ENCODE measurements around the gene DCXR.
A peak's percentile ranks its signal among the peaks of the same experiment; 100 is the strongest.

Gene DCXR

DNA sequence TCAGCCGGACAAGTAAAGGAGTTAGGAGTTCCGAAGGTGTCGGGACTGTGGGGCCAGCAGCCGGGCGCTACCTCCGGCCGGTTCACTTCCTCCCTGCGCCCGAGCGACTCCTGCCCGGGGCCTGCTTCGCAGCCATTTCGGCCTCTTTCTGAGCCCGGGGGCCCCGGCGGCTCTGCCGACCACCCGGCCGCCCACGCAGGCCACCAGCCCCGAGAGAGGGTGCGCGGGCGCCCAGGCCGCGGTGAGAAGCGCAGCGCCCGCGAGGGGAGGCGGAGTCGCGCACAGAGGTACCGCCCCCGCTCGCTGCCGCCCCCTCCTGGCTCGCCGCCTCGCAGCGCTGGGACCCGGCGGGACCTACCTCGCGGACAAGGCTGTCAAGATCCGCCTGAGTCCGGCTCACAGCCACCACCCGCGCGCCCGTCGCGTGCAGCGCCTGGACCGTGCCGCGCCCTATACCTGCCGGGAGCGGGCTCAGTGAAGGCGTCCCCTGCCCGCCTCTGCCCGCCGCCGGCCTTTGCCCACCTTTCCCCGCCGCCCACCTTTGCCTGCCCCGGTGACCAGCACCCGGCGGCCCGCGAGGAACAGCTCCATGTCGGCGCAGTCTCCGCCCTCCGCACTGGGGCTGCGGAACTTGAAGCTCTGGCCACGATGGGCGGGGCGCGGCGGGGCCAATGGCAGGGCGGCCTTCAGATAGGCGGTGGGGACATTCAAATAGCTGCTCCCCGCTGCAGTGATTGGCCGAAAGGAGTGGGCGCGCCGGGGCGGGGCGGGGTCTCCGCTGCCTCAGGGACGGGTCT is at the start of gene DCXR:
DCXR (minus strand) TSS at position 606 of the 797 bp plus-strand sequence; CDS start at position 591, 15 bp downstream.
- DNase-seq: peak; percentile 96

DNA sequence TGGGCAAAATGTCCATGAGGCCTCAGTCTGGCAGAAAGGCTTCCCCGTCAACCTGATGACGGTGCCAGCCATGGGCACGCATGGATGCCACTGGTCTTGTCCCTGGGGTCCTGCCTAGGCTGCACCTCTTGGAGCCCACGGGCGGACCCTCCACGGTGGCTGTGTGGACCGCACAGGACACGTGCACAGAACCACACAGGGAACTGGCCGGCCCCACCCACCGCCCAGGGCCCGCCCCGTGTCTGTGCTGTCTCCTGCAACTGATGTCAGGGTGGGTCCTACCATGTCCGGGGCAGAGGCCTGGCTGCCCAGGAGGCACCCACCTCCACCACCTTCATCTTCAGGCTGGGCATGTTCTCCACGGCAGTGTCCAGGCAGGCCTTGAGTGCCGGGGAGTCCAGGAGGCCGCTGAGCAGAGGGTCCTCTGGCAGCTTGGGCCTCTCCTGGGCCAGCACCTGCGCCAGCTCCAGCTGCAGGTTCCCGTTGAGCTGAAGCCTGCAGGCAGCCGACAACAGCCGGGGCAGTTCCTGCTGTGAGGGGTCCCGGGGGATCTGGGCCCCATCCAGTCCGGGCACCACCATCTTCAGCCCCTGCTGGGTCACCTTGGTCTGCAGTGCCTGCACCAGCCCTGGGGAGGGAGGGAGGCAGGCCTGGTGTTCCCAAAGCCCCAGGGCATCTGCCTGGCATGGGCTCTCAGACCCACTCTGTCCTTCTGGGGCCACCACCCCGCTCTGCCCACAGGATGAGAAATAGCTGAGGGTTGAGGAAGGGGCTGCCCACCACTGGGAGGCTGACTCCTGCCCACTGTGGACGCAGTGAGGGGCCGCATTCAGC is 48.7 kb upstream of the DCXR start:
- DNase-seq: no peak

DNA sequence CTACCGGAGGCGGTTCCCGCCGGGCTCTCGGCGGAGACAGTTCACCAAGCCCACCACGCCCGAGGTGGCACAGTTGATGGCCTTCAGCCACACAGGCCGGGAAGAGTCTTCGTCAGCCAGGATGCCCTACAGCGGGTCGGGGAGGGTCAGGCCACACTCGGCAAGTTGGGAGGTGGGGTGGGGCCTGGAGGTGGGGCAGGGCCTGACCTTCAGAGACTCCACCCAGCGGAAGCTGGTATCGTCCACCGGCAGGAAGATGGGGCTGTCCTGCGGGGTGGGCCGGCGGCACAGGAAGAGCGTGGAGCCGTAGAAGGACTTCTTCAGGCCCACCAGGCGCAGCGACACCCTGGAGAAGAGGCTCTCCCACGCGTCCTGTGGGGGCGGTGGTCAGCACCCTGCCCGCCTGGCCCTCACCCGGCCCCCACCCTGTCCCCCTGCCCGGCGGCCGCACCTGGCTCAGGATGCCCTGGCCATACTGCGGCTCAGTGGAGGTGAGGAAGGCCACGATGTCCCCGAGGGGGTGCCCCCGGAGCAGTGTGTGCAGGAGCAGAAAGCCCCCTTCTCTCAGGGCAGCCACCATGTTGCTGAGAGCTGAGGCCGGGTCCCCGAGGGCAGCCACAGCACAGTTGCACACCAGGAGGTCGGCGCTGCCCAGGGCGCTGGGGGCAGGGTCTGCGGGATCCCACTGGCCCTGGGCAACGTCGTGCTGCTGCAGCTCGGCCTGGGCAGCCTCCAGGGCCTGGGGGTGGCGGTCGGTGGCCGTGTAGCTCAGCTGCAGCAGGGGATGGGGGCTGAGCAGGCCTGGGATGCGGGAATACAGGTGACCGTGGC is 47.7 kb upstream of the DCXR start:
- no peak for DNase-seq

DNA sequence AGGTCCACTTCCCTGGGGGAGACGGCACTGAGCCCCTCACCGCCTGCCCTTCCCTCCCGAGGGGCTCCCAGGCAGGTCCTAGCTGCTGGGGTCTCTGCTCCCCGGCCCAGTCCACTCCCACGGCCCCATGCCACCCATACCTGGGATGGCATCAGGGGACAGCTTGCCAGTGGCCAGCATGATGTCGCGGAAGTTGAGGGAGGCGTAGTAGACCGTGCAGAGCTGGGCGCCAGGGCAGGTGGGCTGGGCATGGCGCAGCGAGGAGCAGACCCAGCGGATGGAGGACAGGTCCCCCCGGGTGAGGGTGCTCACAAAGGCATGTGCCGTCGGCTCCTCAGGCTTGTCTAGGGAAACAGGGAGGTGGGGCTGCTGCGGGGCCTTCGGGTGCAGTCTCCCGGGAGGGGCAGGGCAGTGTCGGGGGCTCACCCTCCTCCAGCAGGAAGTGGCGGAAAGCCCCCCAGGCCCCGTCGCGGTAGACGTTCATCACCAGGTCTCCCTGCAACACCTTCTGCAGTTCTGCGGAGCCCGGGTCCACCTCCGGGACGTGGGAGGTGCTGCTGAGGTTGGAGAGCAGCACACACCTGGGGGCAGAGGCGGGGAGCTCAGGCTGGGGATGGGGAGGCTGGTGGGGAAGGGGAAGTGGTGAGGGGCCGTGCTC is 47.0 kb upstream of the DCXR start:
- no peak for DNase-seq

DNA sequence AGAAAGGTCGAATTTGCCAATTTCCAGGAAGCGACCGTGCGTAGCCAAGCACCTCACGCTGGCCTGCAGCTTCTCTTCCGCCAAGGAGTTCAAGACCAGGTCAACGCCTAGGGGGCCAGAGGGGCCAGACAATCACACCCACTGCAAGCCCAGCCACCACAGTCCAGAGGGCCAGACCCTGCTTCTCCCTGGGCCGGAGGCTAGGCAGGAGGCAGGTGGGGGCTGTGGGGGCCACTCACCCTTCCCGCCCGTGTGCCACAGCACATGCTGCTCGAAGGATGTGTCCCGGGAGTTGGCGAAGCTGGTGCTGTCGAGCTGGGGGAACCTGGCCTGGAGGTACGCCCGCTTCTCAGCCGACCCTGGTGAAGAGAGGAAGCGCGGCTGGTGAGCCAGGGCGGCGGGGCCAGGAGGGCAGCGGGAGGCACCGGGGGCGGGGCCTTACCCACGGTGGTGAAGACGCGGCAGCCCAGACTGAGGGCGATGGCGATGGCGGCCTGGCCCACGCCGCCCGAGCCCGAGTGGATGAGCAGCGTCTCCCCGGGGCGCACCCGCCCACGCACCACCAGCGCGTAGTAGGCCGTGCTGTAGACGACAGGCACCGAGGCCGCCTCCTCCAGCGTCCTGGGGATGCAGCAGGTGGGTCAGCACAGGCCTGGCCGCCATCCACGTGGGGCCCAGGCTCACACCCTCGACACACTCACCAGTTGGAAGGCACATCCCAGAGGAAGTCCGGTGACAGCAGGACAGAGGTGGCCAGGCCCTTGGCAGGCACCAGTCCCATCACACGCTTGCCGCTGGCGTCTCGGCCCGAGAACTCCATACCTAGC is 46.2 kb upstream of the DCXR start:
- no peak for DNase-seq

DNA sequence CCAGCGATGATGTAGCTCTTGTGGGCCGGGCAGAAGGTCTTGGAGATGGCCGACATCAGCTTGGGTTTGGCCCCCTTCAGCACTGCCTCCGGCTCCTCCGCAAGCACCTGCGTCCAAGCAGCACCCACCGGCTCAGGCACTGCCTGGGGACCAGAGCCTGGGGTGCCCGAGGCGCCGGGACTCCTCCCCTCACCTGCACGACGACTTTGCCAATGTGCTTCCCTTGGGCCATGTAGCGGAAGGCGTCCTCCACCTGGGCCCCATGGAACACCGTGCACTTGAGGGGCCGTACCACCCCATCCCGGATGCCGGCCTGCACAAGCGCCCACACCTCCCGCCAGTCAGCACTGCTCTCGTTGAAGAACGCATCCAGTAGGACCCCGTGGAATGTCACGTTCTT is 45.5 kb upstream of the DCXR start:
- no peak for DNase-seq

DNA sequence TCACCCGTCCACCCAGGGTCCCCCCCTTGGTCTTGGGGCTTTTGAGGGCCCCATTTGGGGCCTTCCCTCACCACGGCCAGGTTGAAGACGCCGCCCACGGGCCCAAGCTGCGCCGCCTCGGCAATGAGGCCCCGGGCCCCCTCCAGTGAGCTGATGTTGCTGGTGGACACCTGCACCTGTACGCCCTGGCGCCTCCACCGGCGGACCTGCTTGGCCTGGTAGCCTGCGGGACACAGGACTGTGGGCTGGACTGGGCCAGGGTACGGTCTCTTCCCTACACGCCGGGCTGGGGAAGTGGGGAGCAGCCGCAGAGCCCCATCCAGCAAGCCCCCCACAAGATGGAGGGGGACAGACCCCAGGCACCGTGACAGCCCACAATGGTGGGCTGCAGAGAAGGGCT is 45.0 kb upstream of the DCXR start:
- DNase-seq: no peak

DNA sequence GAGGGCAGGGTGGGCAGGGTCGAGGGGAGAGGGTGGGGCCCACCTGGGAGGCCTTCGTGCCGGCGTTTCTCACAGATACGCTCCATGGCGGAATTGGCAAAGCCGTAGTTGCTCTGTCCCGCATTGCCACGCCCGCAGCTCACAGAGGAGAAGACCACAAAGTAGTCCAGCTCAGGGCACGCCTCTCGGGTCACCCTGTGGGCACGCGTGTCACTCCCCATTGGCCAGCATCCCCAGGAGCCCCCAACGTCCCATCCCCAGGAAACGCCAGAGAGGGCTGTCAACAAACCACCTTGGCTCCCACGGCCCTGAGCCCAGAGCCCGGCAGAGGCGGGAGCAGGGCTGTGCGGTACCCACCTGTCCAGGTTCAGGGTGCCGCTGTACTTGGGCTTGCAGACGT is 44.5 kb upstream of the DCXR start:
- no peak for DNase-seq

DNA sequence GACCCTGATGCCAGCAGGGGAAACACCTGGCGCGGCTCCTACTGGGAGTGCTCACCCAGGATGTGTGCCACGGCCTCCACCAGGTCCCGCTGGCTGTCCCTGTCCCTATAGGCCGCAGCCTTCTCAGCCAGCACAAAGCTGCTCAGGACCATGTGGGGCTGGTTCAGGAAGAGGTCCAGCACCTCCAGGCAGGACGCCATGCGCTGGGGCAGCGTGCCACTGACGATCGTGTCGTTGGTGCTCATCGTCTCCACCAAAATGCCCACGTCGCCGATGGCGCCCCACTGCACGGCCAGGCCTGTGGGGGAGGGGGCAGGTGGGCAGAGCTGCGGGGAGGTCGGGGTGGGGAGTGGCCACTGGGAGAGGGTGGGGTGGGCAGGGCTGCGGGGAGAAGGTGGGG is 44.0 kb upstream of the DCXR start:
- DNase-seq: no peak

DNA sequence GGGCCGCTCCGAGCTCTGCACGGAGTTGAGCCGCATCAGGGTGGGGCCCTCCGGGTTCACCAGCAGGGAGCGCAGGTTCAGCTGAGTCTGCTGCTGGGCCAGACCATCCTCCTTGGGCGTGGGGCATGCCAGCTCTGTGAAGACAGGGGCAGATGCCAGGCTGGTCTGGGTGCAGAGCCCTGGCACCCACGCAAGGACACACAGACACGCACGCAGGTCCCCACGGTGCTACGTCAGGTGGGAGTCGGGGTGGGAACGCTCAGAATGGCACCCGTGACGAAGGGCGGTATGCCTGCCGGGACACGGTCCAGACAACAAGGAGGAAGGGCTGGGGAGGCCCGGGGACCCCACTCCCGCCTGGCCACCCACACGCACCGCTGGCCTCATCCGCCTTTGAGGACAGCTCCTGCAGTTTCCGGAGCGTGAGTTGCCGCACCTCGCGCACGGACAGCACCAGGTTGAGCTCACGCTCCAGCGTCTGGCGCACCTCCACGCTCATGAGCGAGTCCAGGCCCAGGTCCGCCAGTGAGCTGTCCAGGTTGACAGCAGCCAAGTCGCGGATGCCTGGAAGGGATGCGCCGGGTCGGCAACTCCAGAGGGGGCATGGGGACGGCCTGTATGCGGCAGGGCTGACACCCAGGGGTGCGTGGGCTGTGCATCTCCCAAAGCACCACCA is 43.4 kb upstream of the DCXR start:
- no peak for DNase-seq

DNA sequence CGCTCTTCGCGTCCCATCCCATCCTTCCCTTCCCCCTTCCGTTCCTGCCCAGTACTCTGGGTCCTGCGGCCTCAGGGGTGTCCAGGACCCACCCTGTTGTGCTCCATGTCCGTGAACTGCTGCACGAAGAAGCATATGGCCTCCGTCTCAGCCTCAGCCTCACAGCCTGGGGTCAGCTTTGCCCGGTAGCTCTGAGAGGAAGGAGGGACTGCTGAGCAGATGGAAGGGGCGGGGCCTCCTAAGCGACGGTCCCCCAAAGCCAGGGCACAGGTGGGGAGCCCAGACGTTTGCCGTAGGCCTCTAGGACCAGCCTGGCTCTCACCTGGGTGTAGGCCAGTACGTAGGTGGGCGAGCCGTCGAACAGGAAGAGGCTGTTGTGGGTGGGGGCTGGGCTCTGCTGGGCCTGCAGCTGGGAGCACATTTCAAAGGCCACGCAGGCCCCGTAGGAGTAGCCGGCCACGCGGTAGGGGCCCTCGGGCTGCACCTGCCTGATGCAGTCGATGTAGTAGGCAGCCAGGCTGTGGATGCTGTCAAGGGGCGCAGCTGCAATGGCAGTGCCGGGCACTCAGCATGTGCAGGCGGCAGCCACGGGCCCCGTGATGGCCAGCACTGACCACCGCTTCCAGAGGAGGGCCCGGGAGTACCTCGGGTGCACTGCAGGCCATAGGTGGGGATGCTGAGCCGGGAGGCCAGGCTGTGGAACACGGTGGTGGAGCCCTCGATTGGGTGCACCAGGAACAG is 42.7 kb upstream of the DCXR start:
- no peak for DNase-seq

DNA sequence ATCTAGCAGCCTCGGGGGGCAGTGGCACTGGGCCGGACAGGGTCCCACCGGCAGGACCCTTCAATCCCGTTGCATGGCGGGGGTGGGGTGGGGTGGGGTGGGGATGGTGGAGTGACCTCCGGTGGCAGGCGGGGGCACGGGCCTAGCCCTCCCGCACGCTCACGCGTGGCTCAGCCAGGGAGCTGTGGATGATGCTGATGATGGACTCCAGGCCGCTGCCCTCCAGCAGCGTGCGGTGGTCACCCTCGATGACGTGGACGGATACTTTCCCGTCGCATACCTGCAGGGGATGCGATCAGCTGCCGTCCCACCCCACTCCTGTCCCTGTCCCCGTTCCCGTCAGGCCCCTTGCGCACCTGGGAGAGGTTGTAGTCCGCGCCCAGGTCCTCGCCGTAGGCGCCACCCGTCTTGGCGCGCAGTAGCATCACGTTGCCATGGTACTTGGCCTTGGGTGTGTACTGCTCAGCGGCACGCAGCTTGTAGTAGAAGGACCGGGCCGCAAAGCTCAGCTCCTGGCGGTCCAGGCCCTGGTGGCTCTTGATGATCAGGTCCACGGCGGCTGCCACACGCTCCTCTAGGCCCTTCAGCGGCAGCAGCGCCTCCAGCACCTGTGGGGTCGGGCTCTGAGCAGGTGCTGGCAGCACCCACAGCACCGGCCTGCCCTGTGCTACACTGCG is 41.6 kb upstream of the DCXR start:
- no peak for DNase-seq

DNA sequence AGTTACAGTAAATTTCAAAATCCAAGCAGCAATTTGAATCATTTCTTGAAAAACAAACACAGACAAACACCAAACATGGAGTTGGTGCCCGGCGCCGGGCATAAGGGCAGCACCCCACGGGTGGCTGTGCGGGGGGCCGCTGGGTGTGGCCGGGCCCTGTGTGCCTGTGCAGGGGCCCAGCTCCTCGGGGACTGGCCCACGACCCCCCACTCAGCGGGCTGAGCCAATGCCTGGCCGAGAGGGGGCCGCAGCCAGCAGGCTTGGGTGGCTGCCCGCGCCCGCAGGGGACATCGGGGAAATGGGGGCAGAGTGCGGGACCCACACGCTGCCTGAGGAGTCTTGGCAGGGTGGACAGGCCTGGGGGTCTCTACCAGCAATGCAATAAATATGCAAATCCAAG is 40.9 kb upstream of the DCXR start:
- no peak for DNase-seq

DNA sequence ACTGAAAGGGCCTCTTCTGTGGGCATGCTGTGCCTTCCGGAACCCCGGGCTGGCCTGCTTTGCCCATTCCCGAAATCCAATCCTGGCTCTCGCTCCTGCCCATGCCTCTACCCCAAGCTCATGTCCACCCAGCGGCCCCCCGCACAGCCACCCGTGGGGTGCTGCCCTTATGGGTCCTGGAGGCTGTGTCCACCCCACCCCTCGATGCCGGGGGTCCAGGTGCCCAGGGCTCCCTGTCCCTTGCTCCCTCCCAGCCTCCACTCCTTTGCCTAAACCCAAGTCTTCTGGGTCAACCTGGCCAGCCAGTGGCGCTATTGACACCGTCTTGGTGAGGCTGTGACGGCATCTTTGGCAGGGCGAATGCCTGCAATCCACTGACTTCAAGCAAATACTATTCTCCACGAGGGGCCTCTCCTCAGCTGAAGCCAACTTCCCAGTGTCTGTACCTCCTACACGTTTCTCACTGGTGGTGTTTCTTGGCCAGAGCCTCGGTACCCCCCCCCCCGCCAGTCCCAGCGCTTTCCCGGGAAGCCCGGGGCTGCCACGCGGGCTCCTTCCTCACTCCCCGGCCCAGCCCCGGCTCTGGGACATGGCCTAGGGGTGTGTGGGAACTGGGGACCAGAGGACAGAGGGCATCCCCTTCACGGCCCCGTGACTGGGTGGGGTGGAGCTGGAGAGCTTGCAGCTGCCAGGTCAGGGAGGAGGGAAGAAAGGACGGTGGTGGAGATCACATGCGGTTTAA is 40.3 kb upstream of the DCXR start:
- DNase-seq: no peak

DNA sequence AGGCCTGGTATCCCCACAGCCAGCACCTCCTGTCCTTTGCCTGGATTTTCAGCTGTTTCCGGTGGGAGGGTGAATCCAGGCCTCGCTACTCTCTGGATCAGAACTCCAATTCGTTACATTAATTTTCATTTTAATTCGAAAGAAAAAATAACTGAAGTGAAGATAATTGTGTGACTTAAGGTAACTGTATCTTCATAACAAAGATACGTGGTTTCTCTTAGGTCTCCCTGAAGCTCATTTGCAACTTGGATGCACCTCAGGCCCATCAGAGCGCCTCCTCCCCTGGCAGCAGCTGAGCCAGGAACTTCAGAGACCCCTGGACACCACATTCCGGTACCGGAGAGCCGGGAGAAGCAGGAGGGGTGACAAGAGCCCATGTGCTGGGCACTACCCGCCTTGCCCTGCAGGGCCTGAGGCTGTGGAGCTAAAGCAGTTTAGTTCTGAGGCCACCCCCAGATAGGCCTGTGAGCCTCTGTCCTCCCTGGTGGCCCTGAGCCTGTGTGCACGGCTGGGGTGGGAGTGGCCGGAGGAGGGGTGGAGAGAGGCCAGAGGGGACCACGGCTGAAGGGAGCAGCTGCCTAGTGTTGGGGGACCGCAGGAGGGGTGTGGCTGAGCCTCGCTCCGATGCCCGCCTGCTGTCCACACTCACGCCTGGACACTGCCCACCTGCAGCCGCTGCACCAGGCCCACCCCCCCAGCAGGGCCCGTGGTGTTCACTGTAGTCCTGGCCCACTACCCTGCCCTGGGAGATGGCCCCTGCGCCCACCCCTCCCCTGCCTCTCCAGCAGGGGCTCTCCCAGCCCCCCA is 39.5 kb upstream of the DCXR start:
- DNase-seq: no peak

DNA sequence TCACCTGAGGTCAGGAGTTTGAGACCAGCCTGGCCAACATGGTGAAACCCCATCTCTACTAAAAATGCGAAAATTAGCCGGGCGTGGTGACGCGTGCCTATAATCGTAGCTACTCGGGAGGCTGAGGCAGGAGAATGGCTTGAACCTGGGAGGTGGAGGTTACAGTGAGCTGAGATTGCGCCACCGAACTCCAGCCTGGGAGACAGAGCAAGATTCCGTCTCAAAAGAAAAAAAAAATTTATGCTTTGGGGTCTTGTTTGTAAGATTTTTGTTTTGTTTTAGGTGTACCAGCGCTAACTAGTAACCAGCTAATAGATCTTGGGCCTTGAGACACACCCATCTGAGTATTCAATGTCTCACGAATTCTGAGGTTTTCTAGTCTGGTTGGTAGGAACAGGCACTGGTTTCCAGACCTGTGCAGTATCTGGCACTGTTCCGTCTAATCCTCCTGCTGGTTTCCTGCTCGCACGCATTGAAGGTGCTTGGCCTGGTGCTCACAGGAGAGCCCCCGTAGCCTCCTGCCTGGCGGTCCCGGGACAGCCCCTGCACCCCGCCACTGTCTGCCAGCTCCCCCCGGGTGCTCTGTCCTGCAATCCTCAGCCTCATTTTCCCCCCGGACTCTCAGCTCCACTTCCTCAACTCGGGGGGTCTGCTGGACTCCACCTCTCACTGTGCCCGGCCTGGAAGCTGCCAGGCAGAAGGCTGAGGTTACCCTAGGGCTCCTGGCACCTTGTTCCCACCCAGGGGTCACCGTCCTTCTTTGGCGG is 38.7 kb upstream of the DCXR start:
- no peak for DNase-seq

DNA sequence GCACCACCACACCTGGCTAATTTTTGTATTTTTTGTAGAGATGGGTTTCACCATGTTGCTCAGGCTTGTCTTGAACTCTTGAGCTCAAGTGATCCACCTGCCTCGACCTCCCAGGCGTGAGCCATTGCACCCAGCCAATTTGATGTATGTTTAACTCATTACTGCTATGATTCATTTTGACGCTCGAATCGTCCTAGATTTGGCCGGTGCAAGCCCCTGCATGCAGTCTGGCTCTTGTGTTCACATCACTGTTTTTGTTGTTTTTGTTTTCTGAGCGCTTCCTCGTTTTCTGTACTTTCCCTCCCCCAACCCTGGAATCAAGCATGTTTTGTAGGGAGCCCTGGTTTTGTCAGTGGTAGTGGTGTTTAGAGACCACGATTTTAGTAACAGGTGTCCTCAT is 35.9 kb upstream of the DCXR start:
- no peak for DNase-seq

DNA sequence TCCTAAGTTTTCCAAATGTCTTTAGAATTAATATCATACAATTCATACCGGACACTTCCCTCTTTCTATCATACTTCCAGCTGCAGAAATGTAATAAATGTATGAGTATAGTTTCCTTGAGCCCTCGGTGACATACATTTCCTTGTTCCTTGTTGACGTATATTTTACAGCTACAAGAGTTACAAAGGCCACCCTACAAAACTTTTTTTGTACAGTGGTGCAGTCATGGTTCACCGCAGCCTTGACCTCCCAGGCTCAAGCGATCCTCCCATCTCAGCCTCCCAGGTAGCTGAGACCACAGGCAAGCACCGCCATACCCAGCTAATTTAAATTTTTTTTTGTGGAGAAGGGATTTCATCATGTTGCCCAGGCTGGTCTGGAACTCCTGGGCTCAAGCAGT is 35.3 kb upstream of the DCXR start:
- no peak for DNase-seq

Data from CD4-positive, alpha-beta T cell treated with Interleukin-1 beta for 1 hour (primary cell).